ENCODE data around the gene C9. TPM values are rescaled to one million over a fixed set of nuclear protein-coding genes. Genes with fewer than 3 reads are reported as not detected.
"Not testable (repeated sequence)": the region's sequence is repeated elsewhere in the genome, so short reads cannot be mapped to it uniquely, and the experiment has no call there.

The C9 gene
- under 1 TPM in 1 of 4 donors, not detected in 3; 0.70 TPM for total RNA-seq
- polyA plus RNA-seq, result not detected
- long read RNA-seq, donor 1, result 0 reads
- long read RNA-seq, donor 2, result 0 reads
- long read RNA-seq, donor 3, result 0 reads
- long read RNA-seq, donor 4, result 0 reads

DNA sequence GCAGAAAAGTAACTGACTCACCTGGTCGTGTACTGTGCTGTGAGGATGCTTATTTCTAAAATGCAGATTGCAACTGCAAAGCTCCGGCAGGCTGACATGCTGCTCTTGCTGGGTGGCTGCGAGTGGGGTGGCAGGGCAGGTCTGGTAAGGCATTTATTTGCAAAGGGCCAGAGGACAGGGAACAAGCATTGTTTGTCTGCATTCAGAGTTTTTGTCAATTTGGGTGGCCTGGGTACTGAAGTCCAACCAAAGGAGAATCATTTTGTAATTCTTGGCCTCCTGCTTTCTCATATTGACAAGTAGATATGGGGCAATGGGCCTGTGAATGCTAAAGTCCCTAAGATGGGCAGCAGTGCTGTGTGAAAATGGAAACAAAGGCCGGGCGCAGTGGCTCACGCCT lies at the start of gene C9:
Gene C9, minus strand, starts transcription at position 129 of the 400 bp plus-strand sequence. Its CDS starts 31 bp downstream, at position 98.
- no peaks in the 10 kb centered on the region for H3K9me3 ChIP-seq (ENCODE audit: control insufficient read depth, low read length)

GRCh38 chr5:39413771-39414170 lies 49.5 kb upstream of the C9 start:
- H3K27me3 ChIP-seq (ENCODE audit: control insufficient read depth, insufficient read depth), result no peaks in the 10 kb centered on the region
- ATAC-seq, result no peak
- H3K4me1 ChIP-seq (ENCODE audit: control insufficient read depth, insufficient read depth, low read length), result no peaks in the 10 kb centered on the region
- no peak overlapping the region for H3K4me3 ChIP-seq (ENCODE audit: low read length)
- H3K9me3 ChIP-seq (ENCODE audit: control insufficient read depth, low read length), result no peaks in the 10 kb centered on the region
- intact Hi-C loops (cut with DNase I), result no loop called here
- no peak overlapping the region for H3K27ac ChIP-seq (ENCODE audit: low read length)
- DNase-seq, result no peak

More for the DNA sequence above, at the start of gene C9:
- Histone ChIP-seq H3K27me3 (ENCODE audit: control insufficient read depth, insufficient read depth) (no peaks in the 10 kb centered on the region), H3K4me3 (ENCODE audit: low read length) (no peak within 1 kb of the TSS), H3K4me1 (ENCODE audit: control insufficient read depth, insufficient read depth, low read length) (no peaks in the 10 kb centered on the region), H3K27ac (ENCODE audit: low read length) (no peak within 1 kb of the TSS)
- no peak for ATAC-seq
- 72% methylated on average over 6 of the region's 6 CpGs for WGBS
- no peak for DNase-seq
- intact Hi-C loops (cut with DNase I), result no loop called here

GRCh38 chr5:39412721-39413394 lies 48.6 kb upstream of the C9 start:
- Histone ChIP-seq H3K4me1 (ENCODE audit: control insufficient read depth, insufficient read depth, low read length) (no peaks in the 10 kb centered on the region), H3K27ac (ENCODE audit: low read length) (no peak overlapping the region), H3K27me3 (ENCODE audit: control insufficient read depth, insufficient read depth) (no peaks in the 10 kb centered on the region), H3K4me3 (ENCODE audit: low read length) (no peak overlapping the region), H3K9me3 (ENCODE audit: control insufficient read depth, low read length) (no peaks in the 10 kb centered on the region)
- intact Hi-C loops (cut with DNase I), result no loop called here
- ATAC-seq (peak in 1 of 2 donors; percentile 25), DNase-seq (no peak)
- WGBS, result 75% methylated on average over 5 of the region's 5 CpGs

DNA sequence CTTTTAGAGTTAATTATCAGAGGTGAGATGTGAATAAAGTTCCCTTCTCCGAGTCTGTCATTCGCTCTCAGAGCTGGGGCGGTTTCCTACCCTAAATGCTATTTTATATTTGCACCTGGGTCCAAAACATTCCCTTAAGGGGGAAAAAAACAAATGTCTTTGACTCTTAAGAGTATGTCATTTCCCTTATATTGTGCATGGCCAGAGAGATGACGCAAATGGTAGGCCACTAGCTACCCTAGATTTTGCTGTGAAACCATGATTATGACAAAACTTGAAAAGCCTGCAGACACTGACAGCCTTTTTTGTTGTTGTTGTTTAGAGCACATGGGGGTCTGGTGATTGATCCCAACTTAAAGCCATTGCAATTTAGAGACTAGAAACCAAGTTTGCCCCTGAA lies 47.7 kb upstream of the C9 start:
- H3K4me1 ChIP-seq (ENCODE audit: control insufficient read depth, insufficient read depth, low read length), result no peaks in the 10 kb centered on the region
- ATAC-seq (no peak), DNase-seq (no peak)
- 78% methylated on average over 4 of the region's 4 CpGs for WGBS
- H3K9me3 ChIP-seq (ENCODE audit: control insufficient read depth, low read length), result no peaks in the 10 kb centered on the region
- no peak overlapping the region for H3K27ac ChIP-seq (ENCODE audit: low read length)
- intact Hi-C loops (cut with DNase I), result no loop called here
- H3K27me3 ChIP-seq (ENCODE audit: control insufficient read depth, insufficient read depth), result no peaks in the 10 kb centered on the region
- no peak overlapping the region for H3K4me3 ChIP-seq (ENCODE audit: low read length)

GRCh38 chr5:39411061-39411460 lies 46.8 kb upstream of the C9 start:
- Histone ChIP-seq H3K27ac (ENCODE audit: low read length) (no peak overlapping the region), H3K27me3 (ENCODE audit: control insufficient read depth, insufficient read depth) (no peaks in the 10 kb centered on the region), H3K4me3 (ENCODE audit: low read length) (no peak overlapping the region), H3K9me3 (ENCODE audit: control insufficient read depth, low read length) (peaks cover 3% of the 10 kb centered on the region), H3K4me1 (ENCODE audit: control insufficient read depth, insufficient read depth, low read length) (no peaks in the 10 kb centered on the region)
- DNase-seq, result no peak
- 31% methylated on average over 1 of the region's 1 CpG for WGBS
- intact Hi-C loops (cut with DNase I), result no loop called here
- ATAC-seq, result peak; percentile 39 to 52

- 86% methylated on average over 1 of the region's 1 CpG for WGBS
- Histone ChIP-seq H3K27me3 (ENCODE audit: control insufficient read depth, insufficient read depth) (no peaks in the 10 kb centered on the region), H3K4me3 (ENCODE audit: low read length) (no peak overlapping the region), H3K27ac (ENCODE audit: low read length) (no peak overlapping the region), H3K4me1 (ENCODE audit: control insufficient read depth, insufficient read depth, low read length) (no peaks in the 10 kb centered on the region), H3K9me3 (ENCODE audit: control insufficient read depth, low read length) (peaks cover 4% of the 10 kb centered on the region)
- ATAC-seq (no peak), DNase-seq (no peak)
- intact Hi-C loops (cut with DNase I), result no loop called here
These were observed 44.7 kb upstream of the C9 start for GRCh38 chr5:39409033-39409432.

- intact Hi-C loops (cut with DNase I), result no loop called here
- DNase-seq (no peak), ATAC-seq (no peak)
- WGBS, result 65% methylated on average over 5 of the region's 5 CpGs
- H3K27ac ChIP-seq (ENCODE audit: low read length), result no peak overlapping the region
- no peaks in the 10 kb centered on the region for H3K4me1 ChIP-seq (ENCODE audit: control insufficient read depth, insufficient read depth, low read length)
- peaks cover 7% of the 10 kb centered on the region for H3K9me3 ChIP-seq (ENCODE audit: control insufficient read depth, low read length)
- no peaks in the 10 kb centered on the region for H3K27me3 ChIP-seq (ENCODE audit: control insufficient read depth, insufficient read depth)
- H3K4me3 ChIP-seq (ENCODE audit: low read length), result no peak overlapping the region
These were observed 41.0 kb upstream of the C9 start for GRCh38 chr5:39405083-39405843.

DNA sequence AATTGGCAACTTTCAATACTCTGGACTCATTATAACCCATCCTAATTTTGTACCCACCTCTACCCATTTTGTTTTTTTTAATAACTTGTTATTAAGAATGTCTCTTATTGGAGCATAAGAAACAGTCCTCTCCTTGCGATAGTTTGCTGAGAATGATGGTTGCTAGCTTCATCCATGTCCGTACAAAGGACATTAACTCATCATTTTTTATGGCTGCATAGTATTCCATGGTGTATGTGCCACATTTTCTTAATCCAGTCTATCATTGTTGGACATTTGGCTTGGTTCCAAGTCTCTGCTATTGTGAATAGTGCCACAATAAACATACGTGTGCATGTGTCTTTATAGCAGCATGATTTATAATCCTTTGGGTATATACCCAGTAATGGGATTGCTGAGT lies 39.5 kb upstream of the C9 start:
- H3K4me1 ChIP-seq (ENCODE audit: control insufficient read depth, insufficient read depth, low read length); intact Hi-C loops (cut with DNase I); ATAC-seq; H3K27ac ChIP-seq (ENCODE audit: low read length); H3K9me3 ChIP-seq (ENCODE audit: control insufficient read depth, low read length); H3K27me3 ChIP-seq (ENCODE audit: control insufficient read depth, insufficient read depth); DNase-seq; H3K4me3 ChIP-seq (ENCODE audit: low read length): not testable (repeated sequence)
- 95% methylated on average over 3 of the region's 3 CpGs for WGBS

DNA sequence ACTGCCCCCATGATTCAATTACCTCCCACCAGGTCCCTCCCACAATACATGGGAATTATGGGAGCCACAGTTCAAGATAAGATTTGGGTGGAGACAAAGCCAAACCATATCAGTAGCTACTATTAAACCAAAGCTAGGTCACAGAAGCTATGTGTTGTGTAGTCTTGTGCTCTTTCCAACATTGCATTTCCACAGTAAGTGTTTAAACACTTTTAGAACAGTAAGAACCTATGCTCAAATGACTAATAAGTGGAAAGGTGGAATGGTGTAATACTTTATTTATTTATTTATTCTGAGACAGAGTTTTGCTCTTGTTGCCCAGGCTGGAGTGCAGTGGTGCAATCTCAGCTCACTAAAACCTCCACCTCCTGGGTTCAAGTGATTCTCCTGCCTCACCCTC lies 37.8 kb upstream of the C9 start:
- H3K9me3 ChIP-seq (ENCODE audit: control insufficient read depth, low read length); H3K4me3 ChIP-seq (ENCODE audit: low read length); DNase-seq; H3K27me3 ChIP-seq (ENCODE audit: control insufficient read depth, insufficient read depth); H3K27ac ChIP-seq (ENCODE audit: low read length); H3K4me1 ChIP-seq (ENCODE audit: control insufficient read depth, insufficient read depth, low read length); intact Hi-C loops (cut with DNase I); ATAC-seq: not testable (repeated sequence)

DNA sequence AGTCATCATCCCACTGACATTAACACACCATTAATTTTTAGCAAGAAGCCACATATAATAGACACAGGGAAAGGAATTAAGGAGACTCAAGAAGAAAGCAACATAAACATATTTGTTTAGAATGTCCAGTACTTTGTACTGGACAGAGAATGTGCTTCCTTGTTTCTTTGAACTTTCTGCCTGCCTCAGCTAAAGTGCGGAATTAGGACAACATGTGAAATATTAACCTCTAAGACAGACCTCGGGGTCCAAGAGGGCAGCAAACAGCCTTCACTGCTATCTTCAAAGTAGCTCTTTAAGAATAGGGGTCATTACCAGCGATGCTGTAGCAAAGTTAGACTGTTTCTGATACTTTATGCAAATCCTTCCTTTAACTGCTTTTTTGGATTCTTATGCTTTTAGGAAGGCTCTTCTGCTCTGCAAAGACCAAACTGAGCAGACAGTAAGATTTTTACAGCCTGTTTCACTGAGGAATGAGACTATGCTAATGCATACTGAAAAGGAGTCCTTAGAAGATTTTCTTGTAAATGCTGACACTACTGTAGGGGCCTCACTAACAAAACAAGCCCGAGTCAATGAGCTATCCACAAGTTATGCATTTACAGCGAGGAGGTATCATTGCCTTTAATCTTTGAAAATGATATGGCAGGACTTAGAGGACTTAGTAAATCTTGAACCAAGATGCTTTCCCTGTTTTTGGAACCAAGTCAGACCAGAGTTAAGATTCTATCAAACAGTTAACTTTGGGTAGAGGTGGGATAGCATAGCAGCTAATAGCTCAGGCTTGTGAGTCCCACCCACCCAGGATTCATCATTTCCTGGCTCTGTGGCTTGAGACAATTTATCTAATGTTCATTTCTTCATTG lies 36.7 kb upstream of the C9 start:
- DNase-seq (no peak), ATAC-seq (no peak)
- Histone ChIP-seq H3K4me1 (ENCODE audit: control insufficient read depth, insufficient read depth, low read length) (no peaks in the 10 kb centered on the region), H3K9me3 (ENCODE audit: control insufficient read depth, low read length) (peaks cover 8% of the 10 kb centered on the region), H3K27ac (ENCODE audit: low read length) (no peak overlapping the region), H3K4me3 (ENCODE audit: low read length) (no peak overlapping the region), H3K27me3 (ENCODE audit: control insufficient read depth, insufficient read depth) (no peaks in the 10 kb centered on the region)
- WGBS, result 78% methylated on average over 5 of the region's 5 CpGs
- intact Hi-C loops (cut with DNase I), result no loop called here

Data from right cardiac atrium (tissue), 5 donors.